GM21447 (cell line): ENCODE results near the gene SLC25A45.

Experiments used
- ATAC-seq: cut with Tn5 transposase; IDR thresholded peaks from one replicate; pipeline ENCODE4 v1.9.1; 2021; ENCODE audit not compliant: unreplicated experiment

The SLC25A45 gene, protein sequence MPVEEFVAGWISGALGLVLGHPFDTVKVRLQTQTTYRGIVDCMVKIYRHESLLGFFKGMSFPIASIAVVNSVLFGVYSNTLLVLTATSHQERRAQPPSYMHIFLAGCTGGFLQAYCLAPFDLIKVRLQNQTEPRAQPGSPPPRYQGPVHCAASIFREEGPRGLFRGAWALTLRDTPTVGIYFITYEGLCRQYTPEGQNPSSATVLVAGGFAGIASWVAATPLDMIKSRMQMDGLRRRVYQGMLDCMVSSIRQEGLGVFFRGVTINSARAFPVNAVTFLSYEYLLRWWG

DNA sequence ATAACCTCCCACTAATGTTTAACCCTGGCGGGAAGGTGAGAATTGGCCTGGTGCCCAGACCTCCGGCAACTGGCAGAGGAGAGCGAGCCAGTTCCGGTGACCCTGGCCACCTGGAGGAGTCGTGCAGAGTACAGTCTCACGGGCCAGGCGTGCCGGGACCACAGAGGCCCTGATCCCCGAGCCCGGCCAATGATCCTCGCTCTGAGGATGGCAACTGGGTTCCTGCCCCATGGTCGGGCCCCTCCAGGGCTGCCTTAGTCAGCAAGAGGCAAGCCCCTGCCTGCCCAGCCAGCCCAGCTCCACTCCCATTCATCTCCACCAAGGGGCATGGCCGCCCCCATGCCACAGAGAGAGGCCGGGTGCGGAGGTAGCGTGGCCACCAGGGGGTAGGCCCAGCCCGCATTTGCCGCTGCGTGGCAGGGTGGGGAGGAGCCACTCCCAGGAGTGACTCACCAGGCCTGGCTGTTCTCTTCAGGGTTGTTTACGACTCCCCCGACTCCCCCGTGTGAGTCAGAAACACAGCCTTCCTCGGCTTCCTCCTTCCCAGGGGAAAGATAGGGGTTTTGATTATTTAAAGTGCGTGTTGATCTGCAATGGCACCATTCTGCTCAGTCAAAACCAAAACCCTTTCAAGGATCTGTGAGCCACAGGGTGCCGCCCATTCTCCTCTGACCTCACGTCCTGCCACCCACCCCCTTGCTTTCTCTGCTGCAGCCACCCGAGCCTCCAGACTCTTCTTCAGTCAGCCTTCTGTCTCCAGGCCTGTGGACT, at the start of gene SLC25A45:
Gene SLC25A45, minus strand, starts transcription at position 614 of the 771 bp plus-strand sequence. CDS start 695 bp downstream, outside the sequence.
- peak; percentile 57 for ATAC-seq

DNA sequence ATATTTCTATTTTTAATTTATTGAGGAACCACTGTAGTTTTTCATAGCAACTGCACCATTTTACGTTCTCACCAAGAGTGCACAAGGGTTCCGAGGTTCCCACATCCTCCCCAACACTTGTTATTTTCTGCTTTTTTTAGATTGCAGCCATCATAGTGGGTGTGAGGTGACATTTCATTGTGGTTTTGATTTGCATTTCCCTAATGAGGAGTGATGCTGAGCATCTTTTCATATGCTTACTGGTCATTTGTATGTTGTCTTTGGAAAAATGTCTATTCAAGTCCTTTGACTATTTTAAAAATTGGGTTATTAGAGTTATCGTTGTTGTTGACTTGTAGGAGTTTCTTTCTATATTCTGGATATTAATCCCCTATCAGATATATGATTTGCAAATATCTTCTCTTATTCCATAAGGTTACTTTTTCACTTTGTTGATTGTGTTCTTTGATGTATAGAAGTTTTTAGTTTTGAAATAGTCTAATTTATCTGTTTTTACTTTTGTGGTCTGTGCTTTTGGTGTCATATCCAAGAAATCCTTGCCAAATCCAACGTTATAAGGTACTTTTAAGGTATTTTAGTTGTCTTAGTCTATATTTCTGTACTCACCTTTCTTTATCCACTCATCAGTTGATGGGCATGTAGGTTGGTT, 49.1 kb upstream of the SLC25A45 start:
- ATAC-seq, result no peak

DNA sequence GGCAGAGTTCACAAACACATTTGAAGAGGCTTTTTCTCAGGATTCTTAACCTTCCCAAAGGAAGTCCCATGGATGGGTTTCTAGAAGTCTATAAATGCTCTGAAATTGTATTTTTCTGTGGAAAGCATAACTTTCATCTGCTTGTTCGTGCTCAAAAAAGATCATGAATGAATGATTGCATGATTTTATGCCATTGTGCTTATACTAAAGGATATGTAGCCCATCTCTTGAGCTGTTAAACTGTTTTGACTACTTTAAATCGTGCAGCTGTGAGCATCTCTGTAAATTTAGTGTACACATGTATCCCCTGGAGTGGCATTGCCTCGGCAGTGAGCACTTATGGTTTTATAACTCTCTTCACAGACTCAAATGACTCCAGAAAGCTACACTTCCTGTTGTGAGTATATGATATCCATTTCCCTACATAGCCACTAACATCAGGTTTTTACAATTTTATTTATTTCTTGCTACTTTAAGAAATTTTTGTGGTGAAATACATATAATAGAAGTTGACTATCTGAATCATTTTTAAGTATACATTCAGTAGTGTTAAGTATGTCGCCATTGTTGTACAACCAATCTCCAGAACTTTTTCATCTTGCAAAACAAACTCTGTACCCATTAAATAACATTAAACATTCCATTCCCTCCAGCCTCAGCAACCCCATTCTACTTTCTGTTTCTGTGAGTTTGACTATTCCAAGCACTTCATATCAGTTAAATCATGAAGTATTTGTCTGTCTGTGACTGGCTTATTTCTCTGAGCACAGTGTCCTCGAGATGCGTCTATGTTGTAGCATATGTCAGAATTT, 48.2 kb upstream of the SLC25A45 start:
- no peak for ATAC-seq

DNA sequence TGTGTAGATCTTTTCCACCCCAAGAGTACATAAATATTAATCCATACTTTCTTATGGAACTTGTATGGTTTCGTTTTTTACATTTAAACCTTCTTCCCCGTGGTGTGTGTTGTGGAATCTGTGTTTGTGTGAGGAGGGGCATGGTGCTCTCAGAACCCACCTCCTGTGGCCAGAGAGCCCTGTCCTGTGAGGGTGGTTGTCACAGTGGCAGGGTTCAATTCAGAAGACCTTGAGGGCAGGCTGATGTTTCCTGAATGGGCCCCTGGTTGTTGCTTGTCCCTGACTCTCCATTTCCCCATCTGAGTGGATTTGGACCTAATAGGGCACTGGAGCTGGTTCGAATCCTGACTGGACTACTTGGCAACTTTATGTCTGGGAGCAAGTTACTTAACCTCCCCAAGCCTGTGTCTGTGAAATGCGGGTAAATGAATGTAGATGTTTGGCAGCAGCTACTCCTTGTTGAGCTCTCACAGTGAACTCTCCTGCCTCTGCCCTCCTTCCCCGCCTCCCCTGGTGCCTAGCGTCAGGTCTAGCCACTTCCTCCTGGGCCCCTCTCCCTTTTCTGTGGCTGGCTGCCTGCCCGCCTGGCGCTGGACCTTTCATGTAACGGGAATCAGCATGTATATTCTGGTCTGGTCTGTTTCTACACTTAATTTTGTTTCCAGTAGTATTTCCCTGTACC, 47.4 kb upstream of the SLC25A45 start:
- ATAC-seq, result no peak

DNA sequence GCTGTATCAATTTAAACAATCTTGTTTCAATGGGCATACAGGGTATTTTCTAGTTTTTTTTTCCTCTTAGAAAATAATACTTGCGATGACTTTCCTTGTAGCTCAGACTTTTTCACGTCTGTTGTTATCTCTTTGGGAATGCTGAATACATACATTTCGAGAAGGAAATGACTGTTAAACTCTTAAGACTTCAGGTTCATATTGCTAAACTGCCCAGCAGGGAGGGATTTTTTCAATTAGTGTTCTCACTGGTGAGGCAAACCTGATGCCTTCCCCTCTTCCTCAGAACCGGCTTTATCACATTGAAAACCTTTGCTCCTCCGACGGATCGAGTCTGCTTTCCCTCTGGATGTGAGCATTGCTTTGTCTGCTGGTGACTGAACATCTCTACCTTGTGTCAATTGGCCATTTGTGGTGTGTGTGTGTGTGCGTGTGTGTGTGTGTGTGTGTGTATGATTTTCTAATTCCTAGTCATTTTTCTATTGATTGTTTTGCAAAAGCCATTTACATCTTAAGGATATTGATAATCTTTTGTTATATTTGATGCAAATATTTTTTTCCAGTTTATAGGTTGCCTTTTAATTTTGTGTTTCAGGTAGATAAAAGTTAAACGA, 46.7 kb upstream of the SLC25A45 start:
- no peak for ATAC-seq

DNA sequence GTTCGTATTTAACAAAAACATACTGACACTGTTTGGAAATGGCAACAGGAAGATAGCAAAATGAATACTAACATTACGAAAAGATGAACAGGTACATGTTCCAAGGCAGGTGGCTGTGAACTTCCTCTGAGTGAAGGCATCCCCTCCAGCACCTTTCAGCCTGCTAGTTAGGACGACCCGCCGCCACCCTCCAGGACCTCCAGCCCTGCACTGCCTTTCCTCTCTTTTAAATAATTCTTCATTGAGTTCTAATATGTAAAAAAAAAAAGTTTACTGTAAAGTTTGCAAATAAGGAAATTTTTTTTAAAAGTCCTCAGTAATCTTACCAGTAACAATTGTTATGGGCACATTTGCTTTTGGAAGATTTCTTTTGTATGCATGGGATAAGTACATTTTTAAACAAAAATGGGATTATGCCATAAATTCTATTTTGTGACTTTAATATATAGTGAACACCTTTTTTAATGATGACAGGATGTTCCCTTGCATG, 46.2 kb upstream of the SLC25A45 start:
- no peak for ATAC-seq

DNA sequence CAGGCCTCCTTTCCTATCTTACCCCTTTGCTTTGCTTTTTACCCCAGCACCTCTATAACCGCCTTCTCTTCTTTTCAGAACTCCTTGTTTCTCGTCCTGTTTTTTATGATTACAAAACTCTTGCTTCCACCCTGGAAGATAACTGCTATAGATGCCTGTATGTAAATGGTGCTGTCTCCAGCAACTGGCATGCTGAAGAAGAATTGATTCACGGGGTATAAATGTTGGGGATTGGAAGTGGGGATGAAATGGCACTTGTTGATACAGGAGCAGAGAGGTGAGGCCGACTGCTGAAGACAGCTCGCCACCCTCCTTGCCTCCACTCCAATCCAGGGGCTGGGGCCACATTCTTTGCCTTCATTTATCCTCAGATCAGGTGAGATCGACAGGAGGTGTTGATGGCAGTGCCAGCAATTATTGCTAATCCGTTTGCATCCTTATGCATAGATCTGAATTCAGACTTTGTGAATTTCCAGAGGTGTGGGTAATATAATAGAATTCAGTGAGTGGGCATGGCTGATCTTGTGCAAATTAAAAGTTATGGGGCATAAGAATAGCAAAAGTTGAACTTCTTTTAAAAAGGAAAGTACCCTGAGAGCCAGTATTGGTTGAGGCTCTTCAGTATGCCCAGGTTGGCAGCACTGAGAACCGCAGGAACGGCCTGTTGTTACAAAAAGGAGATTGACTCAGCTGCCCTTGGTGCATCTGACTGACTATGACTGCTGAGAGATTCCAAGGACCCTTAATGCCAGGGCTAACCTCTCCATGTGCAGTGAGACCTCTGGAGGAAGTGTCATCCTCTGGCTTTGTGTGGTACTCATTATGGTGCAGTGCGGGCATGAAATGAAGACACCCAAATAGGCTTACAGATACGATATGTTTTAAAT, 45.5 kb upstream of the SLC25A45 start:
- ATAC-seq, result no peak

DNA sequence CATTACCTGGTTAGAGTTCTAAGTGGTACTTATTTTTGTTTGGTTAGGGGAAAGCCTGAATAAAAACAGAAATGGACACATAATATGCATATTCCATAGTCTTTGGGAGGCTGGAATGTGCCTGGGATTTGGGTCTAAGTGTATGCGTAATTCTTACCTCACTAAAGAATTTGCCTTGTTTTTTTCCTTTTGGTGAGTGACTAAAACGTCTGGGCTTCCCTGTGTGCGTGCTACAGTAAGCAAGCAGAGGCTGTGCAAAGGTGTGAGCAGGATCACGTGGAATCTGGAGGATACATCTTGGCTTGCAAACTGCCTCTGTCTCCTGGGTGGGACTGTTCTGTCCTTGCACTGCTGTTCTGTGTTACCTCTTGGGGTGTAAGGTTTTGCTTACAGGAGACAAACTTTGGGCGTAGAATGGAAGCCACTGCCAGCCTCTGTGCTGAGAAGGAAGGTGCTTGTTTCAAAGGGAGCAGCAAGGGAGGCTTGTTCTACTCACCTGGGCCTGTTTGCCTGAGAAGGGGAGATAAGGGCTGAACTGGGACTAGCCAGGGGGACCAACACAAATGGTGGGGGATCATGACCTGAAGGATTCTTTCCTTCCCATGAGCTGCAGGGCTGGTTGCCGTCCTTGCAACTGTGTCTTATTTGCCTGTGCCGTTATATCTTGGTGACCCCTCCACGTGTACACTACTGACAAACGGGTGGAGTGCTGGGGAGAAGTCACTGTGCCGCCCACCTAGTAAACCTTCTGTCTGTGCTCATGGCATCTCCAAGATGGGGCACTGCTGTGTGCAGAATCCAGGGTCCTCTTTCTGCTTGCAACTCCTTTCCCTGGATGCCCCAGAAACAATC, 44.6 kb upstream of the SLC25A45 start:
- no peak for ATAC-seq

DNA sequence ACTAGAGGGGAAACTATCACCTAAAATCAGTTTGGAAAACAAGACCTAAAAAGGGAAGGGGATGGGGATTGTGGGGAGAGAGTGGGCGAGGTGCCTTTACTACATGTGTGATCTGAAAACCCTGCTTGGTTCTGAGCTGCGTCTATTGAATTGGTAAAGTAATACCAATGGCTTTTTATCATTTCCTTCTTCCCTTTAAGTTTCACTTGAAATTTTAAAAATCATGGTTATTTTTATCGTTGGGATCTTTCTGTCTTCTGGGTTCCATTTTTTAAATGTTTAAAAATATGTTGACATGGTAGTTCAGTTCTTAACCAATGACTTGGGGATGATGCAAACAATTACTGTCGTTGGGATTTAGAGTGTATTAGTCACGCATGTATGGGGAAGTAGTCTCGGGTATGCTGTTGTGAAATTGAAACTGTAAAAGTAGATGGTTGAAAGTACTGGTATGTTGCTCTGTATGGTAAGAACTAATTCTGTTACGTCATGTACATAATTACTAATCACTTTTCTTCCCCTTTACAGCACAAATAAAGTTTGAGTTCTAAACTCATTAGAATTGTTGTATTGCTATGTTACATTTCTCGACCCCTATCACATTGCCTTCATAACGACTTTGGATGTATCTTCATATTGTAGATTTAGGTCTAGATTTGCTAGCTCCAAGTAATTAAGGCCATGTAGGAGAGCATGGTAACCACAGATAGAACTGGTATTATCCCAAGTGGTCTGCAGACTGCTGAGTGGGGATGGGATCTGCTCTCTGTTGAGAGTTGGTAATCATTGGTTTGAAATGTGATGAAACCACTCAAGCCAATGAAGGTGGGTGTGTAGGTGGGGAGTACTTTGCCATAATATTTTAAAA, 43.8 kb upstream of the SLC25A45 start:
- no peak for ATAC-seq

DNA sequence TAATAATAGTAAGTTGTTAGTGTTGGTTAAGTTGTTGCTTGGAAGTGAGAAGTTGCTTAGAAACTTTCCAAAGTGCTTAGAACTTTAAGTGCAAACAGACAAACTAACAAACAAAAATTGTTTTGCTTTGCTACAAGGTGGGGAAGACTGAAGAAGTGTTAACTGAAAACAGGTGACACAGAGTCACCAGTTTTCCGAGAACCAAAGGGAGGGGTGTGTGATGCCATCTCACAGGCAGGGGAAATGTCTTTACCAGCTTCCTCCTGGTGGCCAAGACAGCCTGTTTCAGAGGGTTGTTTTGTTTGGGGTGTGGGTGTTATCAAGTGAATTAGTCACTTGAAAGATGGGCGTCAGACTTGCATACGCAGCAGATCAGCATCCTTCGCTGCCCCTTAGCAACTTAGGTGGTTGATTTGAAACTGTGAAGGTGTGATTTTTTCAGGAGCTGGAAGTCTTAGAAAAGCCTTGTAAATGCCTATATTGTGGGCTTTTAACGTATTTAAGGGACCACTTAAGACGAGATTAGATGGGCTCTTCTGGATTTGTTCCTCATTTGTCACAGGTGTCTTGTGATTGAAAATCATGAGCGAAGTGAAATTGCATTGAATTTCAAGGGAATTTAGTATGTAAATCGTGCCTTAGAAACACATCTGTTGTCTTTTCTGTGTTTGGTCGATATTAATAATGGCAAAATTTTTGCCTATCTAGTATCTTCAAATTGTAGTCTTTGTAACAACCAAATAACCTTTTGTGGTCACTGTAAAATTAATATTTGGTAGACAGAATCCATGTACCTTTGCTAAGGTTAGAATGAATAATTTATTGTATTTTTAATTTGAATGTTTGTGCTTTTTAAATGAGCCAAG, 42.9 kb upstream of the SLC25A45 start:
- no peak for ATAC-seq

DNA sequence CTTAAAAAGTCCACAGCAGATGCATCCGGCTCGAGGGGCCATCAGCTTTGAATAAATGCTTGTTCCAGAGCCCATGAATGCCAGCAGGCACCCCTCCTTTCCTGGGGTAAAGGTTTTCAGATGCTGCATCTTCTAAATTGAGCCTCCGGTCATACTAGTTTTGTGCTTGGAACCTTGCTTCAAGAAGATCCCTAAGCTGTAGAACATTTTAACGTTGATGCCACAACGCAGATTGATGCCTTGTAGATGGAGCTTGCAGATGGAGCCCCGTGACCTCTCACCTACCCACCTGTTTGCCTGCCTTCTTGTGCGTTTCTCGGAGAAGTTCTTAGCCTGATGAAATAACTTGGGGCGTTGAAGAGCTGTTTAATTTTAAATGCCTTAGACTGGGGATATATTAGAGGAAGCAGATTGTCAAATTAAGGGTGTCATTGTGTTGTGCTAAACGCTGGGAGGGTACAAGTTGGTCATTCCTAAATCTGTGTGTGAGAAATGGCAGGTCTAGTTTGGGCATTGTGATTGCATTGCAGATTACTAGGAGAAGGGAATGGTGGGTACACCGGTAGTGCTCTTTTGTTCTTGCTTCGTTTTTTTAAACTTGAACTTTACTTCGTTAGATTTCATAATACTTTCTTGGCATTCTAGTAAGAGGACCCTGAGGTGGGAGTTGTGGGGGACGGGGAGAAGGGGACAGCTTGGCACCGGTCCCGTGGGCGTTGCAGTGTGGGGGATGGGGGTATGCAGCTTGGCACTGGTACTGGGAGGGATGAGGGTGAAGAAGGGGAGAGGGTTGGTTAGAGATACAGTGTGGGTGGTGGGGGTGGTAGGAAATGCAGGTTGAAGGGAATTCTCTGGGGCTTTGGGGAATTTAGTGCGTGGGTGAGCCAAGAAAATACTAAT, 42.0 kb upstream of the SLC25A45 start:
- no peak for ATAC-seq

DNA sequence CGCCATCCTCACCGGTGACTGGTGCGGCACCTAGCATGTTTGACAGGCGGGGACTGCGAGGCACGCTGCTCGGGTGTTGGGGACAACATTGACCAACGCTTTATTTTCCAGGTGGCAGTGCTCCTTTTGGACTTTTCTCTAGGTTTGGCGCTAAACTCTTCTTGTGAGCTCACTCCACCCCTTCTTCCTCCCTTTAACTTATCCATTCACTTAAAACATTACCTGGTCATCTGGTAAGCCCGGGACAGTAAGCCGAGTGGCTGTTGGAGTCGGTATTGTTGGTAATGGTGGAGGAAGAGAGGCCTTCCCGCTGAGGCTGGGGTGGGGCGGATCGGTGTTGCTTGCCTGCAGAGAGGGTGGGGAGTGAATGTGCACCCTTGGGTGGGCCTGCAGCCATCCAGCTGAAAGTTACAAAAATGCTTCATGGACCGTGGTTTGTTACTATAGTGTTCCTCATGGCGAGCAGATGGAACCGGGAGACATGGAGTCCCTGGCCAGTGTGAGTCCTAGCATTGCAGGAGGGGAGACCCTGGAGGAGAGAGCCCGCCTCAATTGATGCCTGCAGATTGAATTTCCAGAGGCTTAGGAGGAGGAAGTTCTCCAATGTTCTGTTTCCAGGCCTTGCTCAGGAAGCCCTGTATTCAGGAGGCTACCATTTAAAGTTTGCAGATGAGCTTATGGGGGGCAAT, 41.2 kb upstream of the SLC25A45 start:
- no peak for ATAC-seq

DNA sequence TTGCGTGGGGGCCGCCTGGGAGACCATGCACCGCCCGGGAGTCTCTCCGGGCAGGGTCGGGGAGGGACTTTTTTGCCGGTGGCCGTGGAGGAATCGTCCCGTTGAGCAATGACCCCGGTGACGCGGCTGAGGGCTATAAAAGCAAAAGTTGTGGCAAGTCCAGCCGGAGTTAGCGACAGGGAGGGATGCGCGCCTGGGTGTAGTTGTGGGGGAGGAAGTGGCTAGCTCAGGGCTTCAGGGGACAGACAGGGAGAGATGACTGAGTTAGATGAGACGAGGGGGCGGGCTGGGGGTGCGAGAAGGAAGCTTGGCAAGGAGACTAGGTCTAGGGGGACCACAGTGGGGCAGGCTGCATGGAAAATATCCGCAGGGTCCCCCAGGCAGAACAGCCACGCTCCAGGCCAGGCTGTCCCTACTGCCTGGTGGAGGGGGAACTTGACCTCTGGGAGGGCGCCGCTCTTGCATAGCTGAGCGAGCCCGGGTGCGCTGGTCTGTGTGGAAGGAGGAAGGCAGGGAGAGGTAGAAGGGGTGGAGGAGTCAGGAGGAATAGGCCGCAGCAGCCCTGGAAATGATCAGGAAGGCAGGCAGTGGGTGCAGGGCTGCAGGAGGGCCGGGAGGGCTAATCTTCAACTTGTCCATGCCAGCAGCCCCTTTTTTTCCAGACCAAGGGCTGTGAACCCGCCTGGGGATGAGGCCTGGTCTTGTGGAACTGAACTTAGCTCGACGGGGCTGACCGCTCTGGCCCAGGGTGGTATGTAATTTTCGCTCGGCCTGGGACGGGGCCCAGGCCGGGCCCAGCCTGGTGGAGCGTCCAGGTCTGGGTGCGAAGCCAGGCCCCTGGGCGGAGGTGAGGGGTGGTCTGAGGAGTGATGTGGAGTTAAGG, 40.4 kb upstream of the SLC25A45 start, which contains the start of gene NEAT1:
Gene NEAT1, plus strand, starts transcription at position 166 of the 883 bp plus-strand sequence.
- no peak for ATAC-seq
